ENCODE data around the gene PRKAR2B. TPM values are rescaled to one million over a fixed set of nuclear protein-coding genes. Genes with fewer than 3 reads are reported as not detected.
A peak's percentile ranks its signal among the peaks of the same experiment; 100 is the strongest.

Gene PRKAR2B
- total RNA-seq, 4 donors from 2014 or later = 3.0 to 28.1 (median 5.7) TPM

DNA sequence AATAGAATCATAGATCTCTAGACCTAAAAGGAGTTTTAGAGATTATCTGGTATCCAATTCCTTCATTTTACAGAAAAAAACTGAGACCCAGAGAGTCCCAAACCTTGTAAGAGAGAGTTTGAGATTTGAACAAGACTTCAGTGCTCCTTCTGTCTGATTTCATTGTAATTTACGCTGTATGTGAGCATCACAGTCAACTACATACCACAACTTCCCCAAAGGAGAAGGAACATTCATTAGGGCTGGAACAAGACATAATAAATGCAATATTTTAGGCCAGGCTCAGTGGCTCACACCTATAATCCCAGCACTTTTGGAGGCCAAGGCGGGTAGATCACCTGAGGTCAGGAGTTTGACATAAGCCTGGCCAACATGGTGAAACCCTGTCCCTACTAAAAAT lies 17.3 kb upstream of the PRKAR2B start:
- no peaks in the 10 kb centered on the region for H3K36me3 ChIP-seq
- H3K27ac ChIP-seq = peak overlapping the region in 1 of 4 donors; percentile 25
- H3K9me3 ChIP-seq = no peaks in the 10 kb centered on the region
- DNase-seq = no peak
- no peak overlapping the region for H3K4me3 ChIP-seq
- H3K4me1 ChIP-seq = no peaks in the 10 kb centered on the region
- TF ChIP-seq CTCF (IDR thresholded peaks at IDR 0.05) = no peak
- TF ChIP-seq POLR2A (IDR thresholded peaks at IDR 0.05) = no peak
- H3K27me3 ChIP-seq = no peaks in the 10 kb centered on the region

GRCh38 chr7:107029061-107029763 lies 15.3 kb upstream of the PRKAR2B start:
- no peak overlapping the region for H3K27ac ChIP-seq
- no peak for DNase-seq
- H3K4me3 ChIP-seq = no peak overlapping the region
- H3K9me3 ChIP-seq = no peaks in the 10 kb centered on the region
- no peaks in the 10 kb centered on the region for H3K4me1 ChIP-seq
- TF ChIP-seq CTCF (IDR thresholded peaks at IDR 0.05) (no peak), POLR2A (IDR thresholded peaks at IDR 0.05) (no peak)
- H3K27me3 ChIP-seq = no peaks in the 10 kb centered on the region
- no peaks in the 10 kb centered on the region for H3K36me3 ChIP-seq

GRCh38 chr7:107029764-107030286 lies 14.7 kb upstream of the PRKAR2B start:
- no peak overlapping the region for H3K4me3 ChIP-seq
- H3K27me3 ChIP-seq = no peaks in the 10 kb centered on the region
- no peak overlapping the region for H3K27ac ChIP-seq
- no peak for DNase-seq
- no peak for TF ChIP-seq CTCF (IDR thresholded peaks at IDR 0.05)
- no peak for TF ChIP-seq POLR2A (IDR thresholded peaks at IDR 0.05)
- no peaks in the 10 kb centered on the region for H3K9me3 ChIP-seq
- no peaks in the 10 kb centered on the region for H3K36me3 ChIP-seq
- no peaks in the 10 kb centered on the region for H3K4me1 ChIP-seq

GRCh38 chr7:107032050-107032449 lies 12.5 kb upstream of the PRKAR2B start:
- H3K4me3 ChIP-seq = no peak overlapping the region
- H3K27ac ChIP-seq = no peak overlapping the region
- H3K27me3 ChIP-seq = no peaks in the 10 kb centered on the region
- no peak for DNase-seq
- H3K4me1 ChIP-seq = no peaks in the 10 kb centered on the region
- H3K9me3 ChIP-seq = no peaks in the 10 kb centered on the region
- TF ChIP-seq POLR2A (IDR thresholded peaks at IDR 0.05) (no peak), CTCF (IDR thresholded peaks at IDR 0.05) (no peak)
- no peaks in the 10 kb centered on the region for H3K36me3 ChIP-seq

- H3K9me3 ChIP-seq = no peaks in the 10 kb centered on the region
- DNase-seq = no peak
- no peaks in the 10 kb centered on the region for H3K36me3 ChIP-seq
- H3K4me1 ChIP-seq = no peaks in the 10 kb centered on the region
- TF ChIP-seq CTCF (IDR thresholded peaks at IDR 0.05) (no peak), POLR2A (IDR thresholded peaks at IDR 0.05) (no peak)
- no peaks in the 10 kb centered on the region for H3K27me3 ChIP-seq
- H3K4me3 ChIP-seq = no peak overlapping the region
- H3K27ac ChIP-seq = no peak overlapping the region
Measured at GRCh38 chr7:107032720-107033438, 11.6 kb upstream of the PRKAR2B start.

All from Peyer's patch (tissue), 4 donors.